ENCODE data around the gene DYNC1I2.
"Not testable (repeated sequence)": the region's sequence is repeated elsewhere in the genome, so short reads cannot be mapped to it uniquely, and the experiment has no call there.

- TF ChIP-seq CTCF (IDR thresholded peaks at IDR 0.05; ENCODE audit: borderline replicate concordance, extremely low read depth, low read length, poor library complexity, severe bottlenecking); EZH2 (IDR thresholded peaks at IDR 0.05; ENCODE audit: borderline replicate concordance, low read depth, low read length, severe bottlenecking): not testable (repeated sequence)
Measured at GRCh38 chr2:171758762-171759161, 71.5 kb downstream of the DYNC1I2 start.

All from DND-41 (cell line).